ES-I3 (cell line): ENCODE data around the gene MTHFD2.
"Not testable (repeated sequence)": the region's sequence is repeated elsewhere in the genome, so short reads cannot be mapped to it uniquely, and the experiment has no call there.

Source experiments
- H3K36me3 ChIP-seq: 2 replicates; pipeline ENCODE4 v1.6.1; 2013; ENCODE audit warnings: mild to moderate bottlenecking, low read length, control low read depth, moderate library complexity; ENCODE audit not compliant: insufficient read depth
- H3K4me1 ChIP-seq: 2 replicates; pipeline ENCODE4 v1.6.1; 2013; ENCODE audit warnings: mild to moderate bottlenecking, control low read depth, low read length; ENCODE audit not compliant: insufficient read depth
- H3K9ac ChIP-seq: 2 replicates; pipeline ENCODE4 v1.6.1; 2013; ENCODE audit warnings: low read depth, mild to moderate bottlenecking, low read length, moderate library complexity
- H3K9me3 ChIP-seq: 2 replicates; pipeline ENCODE4 v1.6.1; 2013; ENCODE audit warnings: mild to moderate bottlenecking, low read length, moderate library complexity; ENCODE audit not compliant: control insufficient read depth, insufficient read depth

The MTHFD2 gene

DNA sequence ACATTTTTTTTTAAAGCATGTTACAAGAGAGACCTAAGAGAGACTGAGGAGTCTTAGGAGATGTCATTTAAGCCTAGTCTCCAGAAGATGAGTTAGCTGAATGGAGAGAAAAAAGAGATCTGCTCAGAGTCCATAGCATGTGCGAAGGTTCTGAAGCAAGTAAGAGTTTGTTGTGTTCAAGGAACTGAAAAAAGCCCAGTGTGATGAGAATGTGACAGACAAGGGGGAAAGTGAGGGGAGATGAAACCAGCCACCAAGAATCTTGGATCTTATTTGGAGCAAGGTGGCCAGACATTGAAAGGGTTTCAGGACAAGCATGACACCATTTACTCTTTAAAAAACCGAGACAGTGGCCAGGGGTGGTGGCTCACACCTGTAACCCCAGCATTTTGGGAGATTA lies 14.5 kb upstream of the MTHFD2 start:
- peaks cover 11% of the 10 kb centered on the region for H3K4me1 ChIP-seq
- H3K9ac ChIP-seq, result no peak overlapping the region
- H3K9me3 ChIP-seq, result no peaks in the 10 kb centered on the region
- no peaks in the 10 kb centered on the region for H3K36me3 ChIP-seq

- no peak overlapping the region for H3K9ac ChIP-seq
These were observed 12.4 kb upstream of the MTHFD2 start for GRCh38 chr2:74186038-74186437.

DNA sequence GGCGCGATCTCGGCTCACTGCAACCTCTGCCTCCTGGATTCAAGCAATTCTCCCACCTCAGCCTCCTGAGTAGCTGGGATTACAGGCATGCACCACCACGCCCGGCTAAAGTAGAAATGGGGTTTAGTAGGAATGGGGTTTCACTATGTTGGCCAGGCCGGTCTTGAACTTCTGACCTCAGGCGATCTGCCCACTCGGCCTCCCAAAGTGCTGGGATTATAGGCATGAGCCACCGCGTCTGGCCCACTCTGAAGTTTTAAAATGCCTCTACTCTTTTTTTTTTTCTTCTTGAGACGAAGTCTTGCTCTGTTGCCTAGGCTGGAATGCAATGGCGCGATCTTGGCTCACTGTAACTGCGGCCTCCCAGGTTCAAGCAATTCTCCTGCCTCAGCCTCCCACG lies 11.7 kb upstream of the MTHFD2 start:
- not testable (repeated sequence) for H3K9ac ChIP-seq, H3K36me3 ChIP-seq, H3K9me3 ChIP-seq
- H3K4me1 ChIP-seq, result peaks cover 11% of the 10 kb centered on the region

More at GRCh38 chr2:74186038-74186437, 12.4 kb upstream of the MTHFD2 start:
- peaks cover 11% of the 10 kb centered on the region for H3K4me1 ChIP-seq
- H3K36me3 ChIP-seq, result no peaks in the 10 kb centered on the region
- no peaks in the 10 kb centered on the region for H3K9me3 ChIP-seq

- H3K9ac ChIP-seq, result 0 out of 2 replicates have a peak overlapping the region, but pooled peaks have one; percentile 22
- no peaks in the 10 kb centered on the region for H3K9me3 ChIP-seq
- H3K4me1 ChIP-seq, result peaks cover 16% of the 10 kb centered on the region
- no peaks in the 10 kb centered on the region for H3K36me3 ChIP-seq
These were observed 10.3 kb upstream of the MTHFD2 start for GRCh38 chr2:74188018-74188601.

- Histone ChIP-seq H3K9me3 (no peaks in the 10 kb centered on the region), H3K4me1 (peaks cover 16% of the 10 kb centered on the region), H3K36me3 (no peaks in the 10 kb centered on the region), H3K9ac (no peak overlapping the region)
These were observed 9.7 kb upstream of the MTHFD2 start for GRCh38 chr2:74188696-74189095.

DNA sequence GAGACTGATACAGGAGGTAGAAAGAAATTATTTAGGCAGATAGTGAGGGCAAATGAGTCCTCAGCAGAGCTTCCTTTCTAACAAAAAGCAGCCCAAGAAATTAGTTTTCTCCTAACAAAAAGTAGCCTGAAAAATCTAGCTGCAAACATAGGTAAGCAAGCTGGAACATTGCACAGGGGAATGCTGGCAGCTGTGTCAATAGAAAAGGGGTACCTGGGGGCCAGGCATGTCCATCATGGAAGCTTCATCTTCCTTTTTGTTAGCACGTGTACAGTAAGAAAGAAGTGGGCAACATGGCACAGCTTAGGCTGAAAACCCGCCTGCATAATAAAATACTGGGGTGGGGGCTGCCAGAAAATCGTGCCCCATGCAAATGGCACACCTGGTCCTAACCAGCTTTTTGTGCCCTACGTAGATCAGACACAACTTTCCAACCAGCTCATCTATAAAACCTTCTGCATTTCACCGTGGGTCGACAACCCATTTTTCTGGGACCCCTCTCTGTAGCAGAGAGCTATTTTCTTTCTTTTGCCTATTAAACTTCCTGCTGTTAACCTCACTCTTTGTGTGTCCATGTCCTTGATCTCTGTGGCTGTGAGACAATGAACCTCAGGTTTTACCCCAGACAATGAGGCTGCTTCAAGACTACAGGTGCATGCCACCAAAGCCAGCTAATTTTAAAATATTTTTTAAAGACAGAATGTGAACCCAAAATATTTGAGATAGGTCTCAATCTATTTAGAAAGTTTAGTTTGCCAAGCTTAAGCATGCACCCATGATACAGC lies 6.6 kb upstream of the MTHFD2 start:
- no peaks in the 10 kb centered on the region for H3K36me3 ChIP-seq
- H3K4me1 ChIP-seq, result peaks cover 16% of the 10 kb centered on the region
- H3K9ac ChIP-seq, result no peak overlapping the region
- H3K9me3 ChIP-seq, result no peaks in the 10 kb centered on the region

GRCh38 chr2:74194799-74195198 lies 3.6 kb upstream of the MTHFD2 start:
- no peaks in the 10 kb centered on the region for H3K9me3 ChIP-seq
- peaks cover 8% of the 10 kb centered on the region for H3K4me1 ChIP-seq
- peaks cover 5% of the 10 kb centered on the region; the same call in 1 of the 2 replicates for H3K36me3 ChIP-seq
- H3K9ac ChIP-seq, result no peak overlapping the region

DNA sequence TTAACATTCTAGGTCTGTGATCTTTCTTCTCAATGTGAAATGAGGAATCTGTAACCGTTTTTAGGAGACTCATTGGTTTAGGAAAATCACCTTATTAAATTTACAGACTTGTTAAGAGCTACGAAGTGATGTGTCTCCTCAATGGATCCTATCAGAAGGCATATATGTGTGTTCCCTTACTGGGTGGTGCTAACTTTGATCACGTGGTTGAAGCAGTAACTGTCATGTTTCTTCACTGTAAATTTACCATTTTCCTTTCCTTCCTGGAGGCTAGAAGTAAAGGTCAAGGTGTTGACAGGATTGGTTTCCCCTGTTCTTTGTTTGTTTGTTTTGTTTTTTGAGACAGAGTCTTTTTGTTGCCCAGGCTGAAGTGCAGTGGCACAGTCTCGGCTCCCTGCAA lies 1.4 kb upstream of the MTHFD2 start:
- Histone ChIP-seq H3K9ac (no peak overlapping the region), H3K36me3 (peaks cover 11% of the 10 kb centered on the region; the same call in 1 of the 2 replicates), H3K4me1 (peaks cover 5% of the 10 kb centered on the region; the same call in 1 of the 2 replicates), H3K9me3 (no peaks in the 10 kb centered on the region)

GRCh38 chr2:74198023-74198460 lies 373 bp upstream of the MTHFD2 start:
- H3K9me3 ChIP-seq, result no peaks in the 10 kb centered on the region
- peak overlapping the region; percentile 17; the same call in 1 of the 2 replicates for H3K9ac ChIP-seq
- H3K4me1 ChIP-seq, result peaks cover 3% of the 10 kb centered on the region; the same call in 1 of the 2 replicates
- peaks cover 18% of the 10 kb centered on the region; the same call in 1 of the 2 replicates for H3K36me3 ChIP-seq

GRCh38 chr2:74199275-74199701 lies 873 bp downstream of the MTHFD2 start:
- H3K4me1 ChIP-seq, result peaks cover 6% of the 10 kb centered on the region; the same call in 1 of the 2 replicates
- no peaks in the 10 kb centered on the region for H3K9me3 ChIP-seq

DNA sequence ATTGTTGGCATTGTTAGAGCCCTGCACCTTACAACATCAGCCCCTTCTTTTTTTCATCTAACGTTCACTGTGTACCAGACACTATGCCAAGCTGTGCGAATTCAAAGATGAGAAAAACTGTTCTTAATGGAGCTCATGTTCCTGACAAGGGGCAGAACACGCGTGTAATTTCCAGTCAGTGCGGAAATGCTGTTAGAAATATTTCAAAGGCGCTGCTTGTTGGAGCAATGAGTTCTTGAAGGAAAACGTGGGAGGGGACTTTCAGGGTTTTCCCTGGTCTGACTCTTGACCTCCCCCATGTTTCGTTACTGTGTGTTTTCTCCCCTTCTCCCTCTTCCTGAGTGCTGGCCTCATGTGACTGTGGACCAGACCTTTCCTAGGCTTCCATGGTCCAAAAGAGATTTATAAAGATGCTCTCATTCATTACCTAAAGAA lies 1.5 kb downstream of the MTHFD2 start:
- peaks cover 26% of the 10 kb centered on the region for H3K36me3 ChIP-seq
- H3K9ac ChIP-seq, result peak overlapping the region; percentile 96
- H3K4me1 ChIP-seq, result peaks cover 12% of the 10 kb centered on the region; the same call in 1 of the 2 replicates
- H3K9me3 ChIP-seq, result no peaks in the 10 kb centered on the region

More at GRCh38 chr2:74199275-74199701, 873 bp downstream of the MTHFD2 start:
- H3K36me3 ChIP-seq, result peaks cover 22% of the 10 kb centered on the region
- peak overlapping the region; percentile 96 for H3K9ac ChIP-seq

DNA sequence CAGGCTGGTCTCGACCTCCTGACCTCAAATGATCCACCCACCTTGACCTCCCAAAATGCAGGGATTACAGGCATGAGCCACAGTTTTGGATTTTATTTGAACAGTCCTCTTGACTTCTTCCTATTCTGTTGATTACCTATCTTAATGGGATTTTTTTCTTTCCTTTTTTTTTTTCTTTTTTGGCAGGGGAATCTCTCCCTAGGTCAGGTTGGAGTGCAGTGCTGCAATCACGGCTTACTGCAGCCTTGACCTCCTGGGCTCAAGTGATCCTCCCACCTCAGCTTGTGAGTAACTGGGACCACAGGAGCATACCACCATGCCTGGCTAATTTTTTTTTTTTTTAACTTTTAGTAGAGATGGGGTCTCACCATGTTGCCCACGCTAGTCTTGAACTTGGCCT lies 2.8 kb downstream of the MTHFD2 start:
- H3K9me3 ChIP-seq, result no peaks in the 10 kb centered on the region
- H3K4me1 ChIP-seq, result peaks cover 23% of the 10 kb centered on the region
- H3K9ac ChIP-seq, result no peak overlapping the region
- peaks cover 31% of the 10 kb centered on the region for H3K36me3 ChIP-seq

- Histone ChIP-seq H3K9ac (no peak overlapping the region), H3K36me3 (peaks cover 34% of the 10 kb centered on the region), H3K4me1 (peaks cover 25% of the 10 kb centered on the region), H3K9me3 (no peaks in the 10 kb centered on the region)
These were observed 3.2 kb downstream of the MTHFD2 start for GRCh38 chr2:74201596-74201995.

DNA sequence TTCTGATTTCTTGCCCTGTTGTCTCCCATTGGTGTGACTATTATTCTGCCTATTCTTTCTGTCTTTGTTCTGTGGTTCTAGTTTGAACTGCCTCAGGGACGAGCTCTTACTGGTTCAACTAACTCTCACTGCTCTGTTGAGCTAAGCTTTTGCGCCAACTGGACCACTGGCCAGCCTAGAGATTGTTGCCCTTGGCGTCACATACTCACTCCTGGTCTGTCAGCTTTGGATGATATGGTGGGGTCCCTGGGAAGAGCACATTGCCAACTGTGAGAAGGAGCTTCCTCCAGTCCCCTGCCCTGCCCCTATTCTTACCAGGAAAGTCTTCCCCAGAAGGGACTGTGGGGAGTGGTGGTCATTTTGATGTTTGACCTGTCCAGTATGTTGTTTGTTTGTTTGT lies 6.0 kb downstream of the MTHFD2 start:
- Histone ChIP-seq H3K9me3 (no peaks in the 10 kb centered on the region), H3K4me1 (peaks cover 25% of the 10 kb centered on the region), H3K36me3 (peaks cover 40% of the 10 kb centered on the region), H3K9ac (no peak overlapping the region)

- Histone ChIP-seq H3K9ac (no peak overlapping the region), H3K9me3 (no peaks in the 10 kb centered on the region), H3K36me3 (peaks cover 41% of the 10 kb centered on the region), H3K4me1 (peaks cover 25% of the 10 kb centered on the region)
These were observed 6.7 kb downstream of the MTHFD2 start for GRCh38 chr2:74205113-74205512.
